GM13976 (cell line): ENCODE data around the gene GLCE.

ENCODE experiments used
- DNase-seq: peaks from one replicate; pipeline ENCODE4 v3.0.0; 2012; ENCODE audit warnings: low spot score
- in situ Hi-C: fragments of 300-500 bp; cut with MboI; formaldehyde crosslinking; loops from one replicate; pipeline ENCODE4 v1.12.0; 2022; ENCODE audit warnings: low sequenced_read_pairs, mixed read lengths, inconsistent platforms; ENCODE audit not compliant: unreplicated experiment
- TF ChIP-seq, protein P1 (sequence below): IDR thresholded peaks from 2 replicates; pipeline ENCODE4 v1.5.1; 2012; ENCODE audit warnings: borderline replicate concordance, mild to moderate bottlenecking; ENCODE audit not compliant: insufficient read depth; ENCODE audit errors: extremely low read depth, missing control alignments, control extremely low read depth

GLCE gene

GRCh38 chr15:69303337-69304181 lies 143.1 kb downstream of the GLCE start:
- in situ Hi-C loops: no loop called here
- DNase-seq: no peak
- TF ChIP-seq, protein P1, sequence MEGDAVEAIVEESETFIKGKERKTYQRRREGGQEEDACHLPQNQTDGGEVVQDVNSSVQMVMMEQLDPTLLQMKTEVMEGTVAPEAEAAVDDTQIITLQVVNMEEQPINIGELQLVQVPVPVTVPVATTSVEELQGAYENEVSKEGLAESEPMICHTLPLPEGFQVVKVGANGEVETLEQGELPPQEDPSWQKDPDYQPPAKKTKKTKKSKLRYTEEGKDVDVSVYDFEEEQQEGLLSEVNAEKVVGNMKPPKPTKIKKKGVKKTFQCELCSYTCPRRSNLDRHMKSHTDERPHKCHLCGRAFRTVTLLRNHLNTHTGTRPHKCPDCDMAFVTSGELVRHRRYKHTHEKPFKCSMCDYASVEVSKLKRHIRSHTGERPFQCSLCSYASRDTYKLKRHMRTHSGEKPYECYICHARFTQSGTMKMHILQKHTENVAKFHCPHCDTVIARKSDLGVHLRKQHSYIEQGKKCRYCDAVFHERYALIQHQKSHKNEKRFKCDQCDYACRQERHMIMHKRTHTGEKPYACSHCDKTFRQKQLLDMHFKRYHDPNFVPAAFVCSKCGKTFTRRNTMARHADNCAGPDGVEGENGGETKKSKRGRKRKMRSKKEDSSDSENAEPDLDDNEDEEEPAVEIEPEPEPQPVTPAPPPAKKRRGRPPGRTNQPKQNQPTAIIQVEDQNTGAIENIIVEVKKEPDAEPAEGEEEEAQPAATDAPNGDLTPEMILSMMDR: no peak

DNA sequence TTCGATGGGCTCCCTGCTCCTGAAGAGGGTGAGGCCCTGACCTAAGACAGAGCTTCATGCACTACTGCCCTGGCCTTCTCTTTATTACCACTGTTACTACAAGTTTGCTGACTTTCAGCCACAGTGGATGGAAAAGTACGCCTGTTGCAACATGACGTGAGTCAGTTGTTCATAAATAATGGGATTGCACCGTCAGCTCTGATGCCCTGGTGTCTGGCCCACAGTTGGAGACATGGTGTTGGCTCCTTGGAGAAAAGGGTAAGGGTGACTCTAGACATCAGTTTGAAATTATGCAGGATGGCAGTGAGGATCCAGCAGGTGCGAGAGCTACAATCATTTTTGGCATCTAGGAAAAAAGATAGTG lies 143.7 kb downstream of the GLCE start:
- in situ Hi-C loops: no loop called here
- no peak for DNase-seq
- TF ChIP-seq, protein P1: no peak

GRCh38 chr15:69305204-69305931 lies 144.9 kb downstream of the GLCE start:
- in situ Hi-C loops: no loop called here
- TF ChIP-seq, protein P1: no peak
- no peak for DNase-seq

DNA sequence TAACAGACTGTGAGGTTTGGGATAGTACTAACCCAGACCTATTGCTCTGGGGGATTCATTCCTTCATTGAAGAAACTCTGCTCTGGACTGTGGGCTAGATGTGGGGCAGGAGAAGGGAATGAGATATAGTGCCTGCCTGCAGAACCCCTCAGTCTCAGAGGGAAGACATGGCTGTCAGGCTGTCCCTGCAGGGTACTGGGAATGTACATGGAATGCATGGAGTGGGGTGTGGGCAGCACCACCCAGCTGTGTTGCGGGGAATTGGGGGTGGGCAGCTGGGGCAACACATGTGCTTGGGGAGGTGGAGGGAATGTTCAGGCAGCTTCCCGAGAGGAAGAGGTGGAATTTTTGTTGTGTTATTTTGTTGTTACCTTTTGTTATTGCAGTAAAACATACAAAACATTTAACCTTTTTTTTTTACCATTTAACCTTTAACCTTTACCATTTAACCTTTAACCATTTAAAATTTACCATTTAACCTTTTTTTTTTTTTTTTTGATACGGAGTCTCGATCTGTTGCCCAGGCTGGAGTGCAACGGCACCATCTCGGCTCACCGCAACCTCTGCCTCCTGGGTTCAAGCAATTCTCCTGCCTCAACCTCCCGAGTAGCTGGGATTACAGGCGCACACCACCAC lies 145.6 kb downstream of the GLCE start:
- TF ChIP-seq, protein P1: no peak
- DNase-seq: no peak
- in situ Hi-C loops: no loop called here

DNA sequence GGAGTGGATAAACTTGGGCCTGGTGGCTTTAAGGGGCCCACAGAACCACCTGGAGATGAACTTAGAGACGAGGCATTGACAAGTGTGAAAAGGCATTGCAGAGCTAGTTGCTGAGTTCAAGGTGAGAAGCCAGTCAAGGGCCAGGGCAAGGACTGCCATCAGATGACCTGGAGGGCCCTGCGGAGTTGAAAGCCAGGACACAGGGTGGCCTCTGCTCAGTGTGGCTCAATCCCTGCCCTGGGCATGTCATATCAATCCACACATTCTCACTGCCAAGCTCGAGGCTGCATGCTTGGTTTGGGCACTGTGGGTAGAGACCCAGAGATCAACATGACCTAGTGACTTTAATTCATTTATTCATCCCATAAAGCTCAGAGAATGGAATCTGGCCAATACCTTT lies 147.5 kb downstream of the GLCE start:
- DNase-seq: no peak
- TF ChIP-seq, protein P1: no peak
- in situ Hi-C loops: no loop called here

DNA sequence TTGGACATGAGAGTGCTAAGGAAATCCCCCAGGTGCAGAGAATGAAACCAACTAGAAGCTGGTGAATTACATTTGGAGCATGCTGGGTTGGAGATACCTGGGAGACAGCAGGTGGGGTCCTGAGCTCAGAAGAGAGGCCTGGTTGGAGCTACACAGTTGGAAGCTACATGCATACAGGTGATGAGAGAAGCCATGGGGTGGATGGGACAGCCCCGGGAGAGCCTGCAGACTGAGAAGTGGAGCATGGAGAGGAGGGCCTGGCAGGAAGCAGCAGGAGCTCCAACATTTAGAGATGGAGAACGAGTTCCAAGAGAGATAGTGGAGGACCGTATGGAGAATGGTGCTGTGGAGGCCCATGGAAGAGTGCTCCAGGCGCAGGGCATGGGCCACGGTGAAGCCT lies 148.5 kb downstream of the GLCE start:
- DNase-seq: no peak
- in situ Hi-C loops: no loop called here
- TF ChIP-seq, protein P1: no peak
